Measurements from ENCODE around the gene CACNB2.

DNA sequence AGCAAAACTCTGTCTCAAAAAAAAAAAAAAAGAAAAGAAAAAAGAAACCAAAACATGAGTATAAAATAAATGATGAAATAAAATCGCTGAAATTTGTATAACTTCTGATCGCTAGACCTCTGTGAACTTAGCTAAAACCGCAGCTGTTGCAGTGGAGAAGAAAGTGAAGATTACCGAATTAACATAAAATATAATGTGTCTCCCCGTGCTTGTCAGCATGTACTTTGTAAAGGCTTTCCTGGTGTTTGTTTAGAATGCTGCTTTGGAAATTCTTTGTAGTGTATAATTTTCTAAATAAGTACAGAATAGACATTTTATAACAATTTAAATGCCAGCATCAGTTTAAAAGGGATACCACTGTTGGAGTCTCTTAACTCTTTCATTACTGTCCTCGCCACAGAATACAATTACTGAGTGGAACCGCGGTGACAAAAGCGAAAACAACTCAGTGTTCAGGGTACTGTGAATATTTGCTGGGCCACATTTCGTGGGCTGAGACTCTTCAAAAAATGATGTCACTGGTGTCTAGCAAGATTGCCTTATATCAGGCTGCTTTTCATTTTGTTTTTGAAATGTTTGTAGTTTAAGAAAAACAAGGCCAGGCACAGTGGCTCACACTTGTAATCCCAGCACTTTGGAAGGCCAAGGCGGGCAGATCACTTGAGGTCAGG is 343.4 kb downstream of the CACNB2 start:
- TF ChIP-seq, protein P1, sequence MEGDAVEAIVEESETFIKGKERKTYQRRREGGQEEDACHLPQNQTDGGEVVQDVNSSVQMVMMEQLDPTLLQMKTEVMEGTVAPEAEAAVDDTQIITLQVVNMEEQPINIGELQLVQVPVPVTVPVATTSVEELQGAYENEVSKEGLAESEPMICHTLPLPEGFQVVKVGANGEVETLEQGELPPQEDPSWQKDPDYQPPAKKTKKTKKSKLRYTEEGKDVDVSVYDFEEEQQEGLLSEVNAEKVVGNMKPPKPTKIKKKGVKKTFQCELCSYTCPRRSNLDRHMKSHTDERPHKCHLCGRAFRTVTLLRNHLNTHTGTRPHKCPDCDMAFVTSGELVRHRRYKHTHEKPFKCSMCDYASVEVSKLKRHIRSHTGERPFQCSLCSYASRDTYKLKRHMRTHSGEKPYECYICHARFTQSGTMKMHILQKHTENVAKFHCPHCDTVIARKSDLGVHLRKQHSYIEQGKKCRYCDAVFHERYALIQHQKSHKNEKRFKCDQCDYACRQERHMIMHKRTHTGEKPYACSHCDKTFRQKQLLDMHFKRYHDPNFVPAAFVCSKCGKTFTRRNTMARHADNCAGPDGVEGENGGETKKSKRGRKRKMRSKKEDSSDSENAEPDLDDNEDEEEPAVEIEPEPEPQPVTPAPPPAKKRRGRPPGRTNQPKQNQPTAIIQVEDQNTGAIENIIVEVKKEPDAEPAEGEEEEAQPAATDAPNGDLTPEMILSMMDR (IDR thresholded peaks at IDR 0.05; ENCODE audit: low read depth, low read length, poor library complexity, severe bottlenecking), result no peak
- TF ChIP-seq EZH2phosphoT487 (IDR thresholded peaks at IDR 0.05; ENCODE audit: borderline replicate concordance, low read length), result no peak

Measured in DOHH2 (cell line).